Stimulated activated CD4-positive, alpha-beta T cell treated with anti-CD3 and anti-CD28 coated beads, Interleukin-4, amount 100 ng/mL, for 48 hours (primary cell): Measurements from ENCODE around the gene MYH13.

Source experiments
- DNase-seq, 2 donors: peaks; one replicate each; pipeline ENCODE4 v3.0.0-alpha.2; 2020; ENCODE audit warnings: low read depth in 2 of 2

The MYH13 gene

GRCh38 chr17:10344816-10345215, 28.0 kb downstream of the MYH13 start:
- DNase-seq = no peak

- no peak for DNase-seq
Observed at GRCh38 chr17:10339051-10339450, 33.8 kb downstream of the MYH13 start.

GRCh38 chr17:10337976-10338375, 34.8 kb downstream of the MYH13 start:
- DNase-seq = no peak

- no peak for DNase-seq
Observed at GRCh38 chr17:10337136-10337535, 35.7 kb downstream of the MYH13 start.

GRCh38 chr17:10336393-10336792, 36.4 kb downstream of the MYH13 start:
- no peak for DNase-seq

- DNase-seq = no peak
Observed at GRCh38 chr17:10332515-10332914, 40.3 kb downstream of the MYH13 start.

GRCh38 chr17:10328971-10329923, 43.6 kb downstream of the MYH13 start:
- DNase-seq = no peak

- DNase-seq = no peak
Observed at GRCh38 chr17:10328206-10328605, 44.6 kb downstream of the MYH13 start.

GRCh38 chr17:10327640-10328039, 45.2 kb downstream of the MYH13 start:
- peak; percentile 60 to 79 for DNase-seq

GRCh38 chr17:10325031-10325695, 47.6 kb downstream of the MYH13 start:
- DNase-seq = no peak

GRCh38 chr17:10323812-10324610, 48.8 kb downstream of the MYH13 start:
- no peak for DNase-seq

GRCh38 chr17:10318535-10318934, 54.3 kb downstream of the MYH13 start:
- DNase-seq = no peak

GRCh38 chr17:10317543-10317834, 55.3 kb downstream of the MYH13 start:
- DNase-seq = no peak

GRCh38 chr17:10316801-10317542, 55.8 kb downstream of the MYH13 start:
- peak in 1 of 2 donors; percentile 19 for DNase-seq

GRCh38 chr17:10314329-10314728, 58.5 kb downstream of the MYH13 start:
- DNase-seq = no peak

GRCh38 chr17:10313037-10313672, 59.7 kb downstream of the MYH13 start:
- no peak for DNase-seq

- no peak for DNase-seq
Observed at GRCh38 chr17:10311131-10311530, 61.7 kb downstream of the MYH13 start.

- no peak for DNase-seq
Observed at GRCh38 chr17:10309003-10309974, 63.5 kb downstream of the MYH13 start.

- DNase-seq = no peak
Observed at GRCh38 chr17:10306585-10306984, 66.2 kb downstream of the MYH13 start.

- DNase-seq = no peak
Observed at GRCh38 chr17:10305398-10305797, 67.4 kb downstream of the MYH13 start.
